ENCODE results near the gene PRR15L. TPM values are rescaled to one million over a fixed set of nuclear protein-coding genes. Genes with fewer than 3 reads are reported as not detected.

The PRR15L gene
- total RNA-seq, 1 experiment from 2014 or later = not detected

- H2BK15ac ChIP-seq (ENCODE audit: low read depth, low read length) = no peak overlapping the region
- H3K79me2 ChIP-seq (ENCODE audit: insufficient read depth, low read length) = no peaks in the 10 kb centered on the region
- Mint-ChIP-seq H3K36me3 (ENCODE audit: insufficient read depth in 1 of 3, low read depth in 3 of 3) (no peaks in the 10 kb centered on the region), H3K9me3 (no peaks in the 10 kb centered on the region; a peak in 1 of 5 replicates), H3K4me3 (no peak overlapping the region; a peak in 1 of 5 replicates), H3K4me1 (peaks cover 53 to 55% of the 10 kb centered on the region in 2 experiments), H3K27me3 (ENCODE audit: low read depth) (no peaks in the 10 kb centered on the region), H3K27ac (peak overlapping the region in 2 of 3 experiments; percentile 39 to 88; a peak in 2 of 7 replicates)
- H3K27ac ChIP-seq (ENCODE audit: insufficient read length, low read depth, low read length) = no peak overlapping the region
- no peak overlapping the region for H2BK20ac ChIP-seq (ENCODE audit: low read depth, low read length, poor library complexity, severe bottlenecking)
- H4K5ac ChIP-seq (ENCODE audit: insufficient read length, low read depth, low read length) = no peak overlapping the region
- no peak overlapping the region for H2BK12ac ChIP-seq (ENCODE audit: insufficient read length, low read depth, low read length)
- H2AFZ ChIP-seq (ENCODE audit: low read length) = no peak overlapping the region
- no peak overlapping the region for H3K9ac ChIP-seq (ENCODE audit: extremely low read depth, insufficient read length, low read length)
- H2BK120ac ChIP-seq (ENCODE audit: low read depth, low read length, poor library complexity, severe bottlenecking) = no peak overlapping the region
- no peak for TF ChIP-seq CTCF (conservative IDR thresholded peaks at IDR 0.05)
- H3K56ac ChIP-seq (ENCODE audit: insufficient read length, low read depth, low read length) = no peak overlapping the region
- H3K23me2 ChIP-seq (ENCODE audit: insufficient read length, low read depth, low read length, poor library complexity, severe bottlenecking) = no peaks in the 10 kb centered on the region
- no peak overlapping the region for H3K4me2 ChIP-seq (ENCODE audit: insufficient read depth, insufficient read length, low read length)
- no peak overlapping the region for H3K14ac ChIP-seq (ENCODE audit: insufficient read depth, low read length)
- H4K20me1 ChIP-seq (ENCODE audit: control insufficient read depth, insufficient read depth, insufficient read length) = no peaks in the 10 kb centered on the region
- H2AK5ac ChIP-seq (ENCODE audit: insufficient read length, low read length) = no peak overlapping the region
- WGBS (ENCODE audit: extremely low coverage, insufficient read length, low lambda C conversion rate) = no CpG with 5 or more reads among the region's 1 CpG
- no peak overlapping the region for H3T11ph ChIP-seq (ENCODE audit: low read length)
- no peak overlapping the region for H4K91ac ChIP-seq (ENCODE audit: insufficient read length, low read depth, low read length)
- DNase-seq = no peak
- no peaks in the 10 kb centered on the region for H3K9me3 ChIP-seq (ENCODE audit: control insufficient read depth, low read depth, low read length)
- no peak overlapping the region for H3K18ac ChIP-seq (ENCODE audit: insufficient read length, low read depth, low read length)
- peaks cover 20% of the 10 kb centered on the region; the same call in 1 of the 2 replicates for H3K4me1 ChIP-seq (ENCODE audit: insufficient read depth, low read length)
- no peaks in the 10 kb centered on the region for H3K79me1 ChIP-seq (ENCODE audit: insufficient read depth, low read depth, low read length, poor library complexity, severe bottlenecking)
- H4K8ac ChIP-seq (replicated peaks; ENCODE audit: insufficient read length, low read depth, low read length) = no peak overlapping the region
- H3K27me3 ChIP-seq (ENCODE audit: insufficient read depth, low read length) = no peaks in the 10 kb centered on the region
- no peak overlapping the region for H3K4ac ChIP-seq (ENCODE audit: low read depth, low read length)
- no peak overlapping the region for H3K23ac ChIP-seq (ENCODE audit: insufficient read length, low read depth, low read length)
- H2BK5ac ChIP-seq (ENCODE audit: insufficient read length, low read length) = no peak overlapping the region
These were observed 43.5 kb upstream of the PRR15L start for GRCh38 chr17:48001197-48001596.
